Kidney epithelial cell (primary cell): ENCODE measurements around the gene NCR2. TPM values are rescaled to one million over a fixed set of nuclear protein-coding genes. Genes with fewer than 3 reads are reported as not detected.

Experiments
- DNase-seq: peaks from one replicate; pipeline ENCODE4 v3.0.0-alpha.2; 2010; ENCODE audit warnings: low read depth
- H3K27me3 ChIP-seq: 2 replicates; pipeline ENCODE4 v1.6.0; 2011; ENCODE audit warnings: low read length; ENCODE audit not compliant: control insufficient read depth, insufficient read depth
- H3K36me3 ChIP-seq: 2 replicates; pipeline ENCODE4 v1.5.1; 2011; ENCODE audit warnings: low read length; ENCODE audit not compliant: control insufficient read depth, insufficient read depth
- H3K4me3 ChIP-seq: 2 replicates; pipeline ENCODE4 v1.5.1; 2011; ENCODE audit warnings: low read depth, mild to moderate bottlenecking, control low read depth, low read length
- total RNA-seq: library from RNA; depleted of rRNA; stranded (reverse); fragments of >200 nt; gene quantifications from 2 replicates; pipeline ENCODE4 v1.2.3, GENCODE V29; 2015
- TF ChIP-seq, protein P1 (sequence below): IDR thresholded peaks from 2 replicates; pipeline ENCODE4 v1.5.1; 2011; ENCODE audit warnings: mild to moderate bottlenecking, moderate library complexity, low read length, control low read depth, inconsistent platforms; ENCODE audit not compliant: insufficient read depth, poor library complexity, severe bottlenecking

The NCR2 gene
- total RNA-seq, 1 donor from 2014 or later = not detected

DNA sequence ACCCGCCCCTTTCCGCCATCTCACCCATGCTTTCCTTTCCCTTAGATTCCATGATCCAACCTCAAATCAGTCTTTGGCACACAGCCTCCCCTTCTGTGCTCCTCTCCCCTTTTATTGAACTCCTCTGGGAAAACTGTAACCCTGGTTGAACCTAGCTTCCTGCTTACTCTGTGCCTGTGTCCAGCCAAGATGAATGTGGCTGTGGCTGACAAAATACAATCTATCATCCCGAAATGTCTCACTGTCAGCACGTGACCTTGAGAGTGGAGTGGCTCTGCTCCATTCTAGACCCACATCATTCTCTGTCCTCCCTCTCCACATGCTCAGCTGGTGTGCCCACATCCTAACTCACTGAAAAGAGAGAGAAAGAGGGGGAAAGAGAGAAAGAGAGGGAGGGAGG is 11.0 kb downstream of the NCR2 start:
- no peak for DNase-seq
- Histone ChIP-seq H3K36me3 (no peaks in the 10 kb centered on the region), H3K27me3 (peaks cover 4% of the 10 kb centered on the region), H3K4me3 (no peak overlapping the region)
- TF ChIP-seq, protein P1, sequence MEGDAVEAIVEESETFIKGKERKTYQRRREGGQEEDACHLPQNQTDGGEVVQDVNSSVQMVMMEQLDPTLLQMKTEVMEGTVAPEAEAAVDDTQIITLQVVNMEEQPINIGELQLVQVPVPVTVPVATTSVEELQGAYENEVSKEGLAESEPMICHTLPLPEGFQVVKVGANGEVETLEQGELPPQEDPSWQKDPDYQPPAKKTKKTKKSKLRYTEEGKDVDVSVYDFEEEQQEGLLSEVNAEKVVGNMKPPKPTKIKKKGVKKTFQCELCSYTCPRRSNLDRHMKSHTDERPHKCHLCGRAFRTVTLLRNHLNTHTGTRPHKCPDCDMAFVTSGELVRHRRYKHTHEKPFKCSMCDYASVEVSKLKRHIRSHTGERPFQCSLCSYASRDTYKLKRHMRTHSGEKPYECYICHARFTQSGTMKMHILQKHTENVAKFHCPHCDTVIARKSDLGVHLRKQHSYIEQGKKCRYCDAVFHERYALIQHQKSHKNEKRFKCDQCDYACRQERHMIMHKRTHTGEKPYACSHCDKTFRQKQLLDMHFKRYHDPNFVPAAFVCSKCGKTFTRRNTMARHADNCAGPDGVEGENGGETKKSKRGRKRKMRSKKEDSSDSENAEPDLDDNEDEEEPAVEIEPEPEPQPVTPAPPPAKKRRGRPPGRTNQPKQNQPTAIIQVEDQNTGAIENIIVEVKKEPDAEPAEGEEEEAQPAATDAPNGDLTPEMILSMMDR = no peak

DNA sequence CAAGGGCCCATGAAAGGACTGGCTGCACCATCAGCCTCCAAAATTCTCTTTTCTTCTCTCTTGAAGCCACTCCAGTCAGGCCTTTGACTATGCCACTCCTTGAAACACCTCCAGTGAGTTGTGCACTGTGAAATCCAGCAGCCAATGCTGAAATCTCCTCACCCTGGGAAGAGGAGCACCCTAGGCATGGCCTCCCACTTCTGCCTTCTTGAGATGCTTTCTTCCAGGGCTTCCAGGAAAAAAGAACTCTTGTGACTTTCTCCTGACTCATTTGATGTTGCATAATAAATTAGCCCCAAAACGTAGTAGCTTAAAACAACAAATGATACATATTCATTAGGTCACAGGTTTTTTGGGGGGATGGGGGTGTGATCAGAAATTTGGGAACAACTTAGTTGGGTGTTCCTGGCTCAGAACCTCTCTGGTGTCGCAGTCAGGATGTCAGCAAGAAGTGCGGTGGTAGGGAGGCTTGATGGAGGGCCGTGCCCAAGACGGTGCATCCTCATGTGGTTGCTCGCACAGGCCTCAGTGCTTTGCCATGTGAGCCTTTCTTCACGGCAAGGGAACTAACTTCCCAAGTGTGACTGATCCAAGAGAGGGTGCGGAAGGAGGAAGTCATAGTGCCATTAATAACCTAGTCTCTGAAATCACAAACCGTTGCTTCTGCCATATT is 12.1 kb downstream of the NCR2 start:
- TF ChIP-seq, protein P1 = no peak
- peaks cover 4% of the 10 kb centered on the region for H3K27me3 ChIP-seq
- no peaks in the 10 kb centered on the region for H3K36me3 ChIP-seq
- DNase-seq = no peak
- no peak overlapping the region for H3K4me3 ChIP-seq

DNA sequence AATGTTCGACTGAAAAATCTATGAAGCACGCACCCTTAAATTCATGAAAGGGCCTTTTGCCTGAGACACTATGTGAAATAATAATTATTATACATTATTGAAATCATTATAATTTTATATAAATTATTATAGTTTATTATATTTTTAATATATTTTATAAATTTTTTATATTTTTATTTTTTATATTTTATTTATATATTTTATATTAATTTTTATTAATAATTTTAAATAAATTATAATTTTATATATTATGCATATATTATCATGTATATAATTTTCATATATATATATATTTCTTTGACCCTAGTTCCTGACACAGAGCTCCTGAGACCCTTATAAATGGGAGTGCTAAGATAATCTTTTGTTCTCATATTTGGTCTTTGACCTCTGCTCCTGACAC is 13.5 kb downstream of the NCR2 start:
- Histone ChIP-seq H3K27me3 (peaks cover 5% of the 10 kb centered on the region), H3K36me3 (no peaks in the 10 kb centered on the region), H3K4me3 (no peak overlapping the region)
- DNase-seq = no peak
- TF ChIP-seq, protein P1 = no peak

DNA sequence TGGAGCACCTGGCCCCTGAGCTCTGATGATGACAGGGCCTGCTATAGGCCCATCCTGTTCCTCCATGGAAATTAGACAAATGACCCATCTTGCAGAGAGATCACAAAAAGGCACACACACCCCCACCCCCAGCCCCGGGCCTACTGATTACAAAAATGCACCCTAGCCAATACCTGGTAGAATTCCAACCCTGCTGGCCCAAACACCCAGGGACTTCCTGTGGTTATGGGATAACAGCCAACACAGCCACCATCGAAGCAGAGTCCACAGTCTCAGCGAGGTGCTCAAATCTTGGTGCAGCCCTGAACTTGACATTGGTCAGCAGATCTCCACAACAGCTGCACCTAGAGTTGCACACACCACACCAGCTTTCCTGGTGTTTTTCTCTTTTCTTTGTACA is 17.0 kb downstream of the NCR2 start:
- DNase-seq = no peak
- Histone ChIP-seq H3K36me3 (no peaks in the 10 kb centered on the region), H3K27me3 (peaks cover 14% of the 10 kb centered on the region), H3K4me3 (no peak overlapping the region)
- TF ChIP-seq, protein P1 = no peak

DNA sequence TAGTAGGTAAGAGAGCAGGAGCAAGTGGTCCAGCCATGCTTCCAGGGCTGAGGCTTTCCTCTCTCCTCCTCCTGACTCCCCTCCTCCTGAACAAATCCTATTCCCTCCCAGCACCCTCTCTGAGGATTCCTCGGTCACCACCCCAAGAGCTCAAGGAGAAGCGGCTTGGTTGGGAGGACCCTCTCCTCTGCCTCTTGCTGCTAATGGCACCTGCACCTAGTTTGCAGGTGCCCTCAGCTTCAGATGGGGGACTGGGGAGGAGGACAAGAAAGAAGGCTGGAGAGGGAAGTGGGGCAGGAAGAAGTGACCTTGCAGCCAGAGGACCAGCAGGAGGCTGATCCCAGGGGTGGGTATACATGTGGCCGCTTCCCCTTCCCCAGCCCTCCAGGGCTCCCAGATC is 17.5 kb downstream of the NCR2 start:
- DNase-seq = no peak
- Histone ChIP-seq H3K4me3 (no peak overlapping the region), H3K36me3 (no peaks in the 10 kb centered on the region), H3K27me3 (peaks cover 14% of the 10 kb centered on the region)
- TF ChIP-seq, protein P1 = no peak

DNA sequence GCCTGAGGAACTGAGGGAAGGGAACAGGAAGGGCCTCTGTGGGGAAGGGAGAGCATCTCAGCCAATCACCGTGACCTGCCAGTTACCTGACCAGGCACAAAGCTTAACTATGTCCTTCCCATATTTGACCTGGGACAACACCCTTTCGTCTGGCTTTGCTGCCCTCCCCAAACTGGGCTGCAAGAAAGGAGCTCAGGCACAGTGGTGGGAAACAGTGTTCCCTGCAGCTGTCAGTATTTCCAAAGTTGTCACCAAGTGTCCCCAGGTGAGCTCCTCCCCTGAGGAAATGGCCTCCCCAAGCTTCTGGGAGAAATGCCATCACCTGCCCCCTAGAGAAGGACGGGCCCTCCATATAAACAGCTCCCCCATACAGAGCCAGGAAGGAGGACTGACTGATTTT is 17.9 kb downstream of the NCR2 start:
- TF ChIP-seq, protein P1 = no peak
- H3K36me3 ChIP-seq = no peaks in the 10 kb centered on the region
- no peak overlapping the region for H3K4me3 ChIP-seq
- H3K27me3 ChIP-seq = peaks cover 14% of the 10 kb centered on the region
- DNase-seq = no peak
